ENCODE measurements around the gene CFHR1.
A peak's percentile ranks its signal among the peaks of the same experiment; 100 is the strongest.

The CFHR1 gene

GRCh38 chr1:196875935-196876334 is 56.4 kb downstream of the CFHR1 start:
- DNase-seq = no peak

GRCh38 chr1:196877964-196878363 is 58.4 kb downstream of the CFHR1 start:
- peak in 4 of 58 donors; percentile 4 to 7 (median 6) for DNase-seq

Measured in anterior cingulate cortex (tissue), 58 donors.